Smooth muscle cell (in vitro differentiated cells): ENCODE data around the gene MCCC2. TPM values are rescaled to one million over a fixed set of nuclear protein-coding genes. Genes with fewer than 3 reads are reported as not detected.

ENCODE experiments used
- DNase-seq: peaks from one replicate; lab custom pipeline; 2025; ENCODE audit not compliant: unreplicated experiment; lab: John Stamatoyannopoulos, UW
- H2AFZ ChIP-seq: fragments of 200-600 bp; sonication (generic); 2 replicates; pipeline ENCODE4 v1.6.0; 2016; ENCODE audit warnings: antibody characterized with exemption, low read depth, mild to moderate bottlenecking
- H3F3A ChIP-seq: fragments of 200-600 bp; sonication (generic); 2 replicates; pipeline ENCODE4 v1.6.0; 2017; ENCODE audit warnings: antibody characterized with exemption, low read depth
- H3K27ac ChIP-seq: fragments of 200-600 bp; sonication (generic); 2 replicates; pipeline ENCODE4 v1.5.1; 2016; ENCODE audit warnings: low read depth, mild to moderate bottlenecking
- H3K27me3 ChIP-seq: fragments of 200-600 bp; sonication (generic); 2 replicates; pipeline ENCODE4 v1.6.1; 2016; ENCODE audit warnings: low read depth, mild to moderate bottlenecking
- H3K36me3 ChIP-seq: fragments of 200-600 bp; sonication (generic); 2 replicates; pipeline ENCODE4 v1.5.1; 2016; ENCODE audit warnings: low read depth
- H3K4me1 ChIP-seq: fragments of 200-600 bp; sonication (generic); 2 replicates; pipeline ENCODE4 v1.5.1; 2016; ENCODE audit warnings: low read depth
- H3K4me2 ChIP-seq: fragments of 200-600 bp; sonication (generic); 2 replicates; pipeline ENCODE4 v1.6.0; 2016; ENCODE audit warnings: mild to moderate bottlenecking
- H3K4me3 ChIP-seq: fragments of 200-600 bp; sonication (generic); 2 replicates; pipeline ENCODE4 v1.5.1; 2016; ENCODE audit warnings: mild to moderate bottlenecking
- H3K79me2 ChIP-seq: fragments of 200-600 bp; sonication (generic); 2 replicates; pipeline ENCODE4 v1.6.0; 2016; ENCODE audit warnings: low read depth, mild to moderate bottlenecking
- H3K9ac ChIP-seq: fragments of 200-600 bp; sonication (generic); 2 replicates; pipeline ENCODE4 v1.6.0; 2016; ENCODE audit warnings: low read depth
- H3K9me3 ChIP-seq: fragments of 200-600 bp; sonication (generic); replicated peaks from 2 replicates; pipeline ENCODE4 v1.5.1; 2016; ENCODE audit warnings: low read depth
- H4K20me1 ChIP-seq: fragments of 200-600 bp; sonication (generic); 2 replicates; pipeline ENCODE4 v1.6.0; 2016; ENCODE audit warnings: low read depth
- CTCF ChIP-seq: fragments of 200-600 bp; sonication (generic); IDR thresholded peaks from 2 replicates; pipeline ENCODE4 v1.5.1; 2017; ENCODE audit warnings: borderline replicate concordance, mild to moderate bottlenecking, antibody characterized with exemption; ENCODE audit not compliant: insufficient read depth, poor library complexity, severe bottlenecking
- WGBS: methylation state at CpG from one replicate; pipeline ENCODE4 v1.1.7; 2016; ENCODE audit warnings: low lambda C conversion rate; 5-methylcytosine and 5-hydroxymethylcytosine counted together
- polyA plus RNA-seq: library from polyadenylated mRNA; unstranded; fragments of >200 nt; fragmentation: Nextera tagmentation; extraction: Ambion mirVana; gene quantifications from 2 replicates; pipeline ENCODE4 v1.2.1, GENCODE V29; 2016
- total RNA-seq: library from RNA; depleted of rRNA; stranded (reverse); fragments of >200 nt; gene quantifications from 2 replicates; pipeline ENCODE4 v1.2.3, GENCODE V29; 2014

MCCC2 gene
- total and polyA plus RNA-seq, 2 experiments from 2014 or later, result 5.5 to 9.7 TPM

- Histone ChIP-seq H3K27me3 (no peaks in the 10 kb centered on the region), H4K20me1 (no peaks in the 10 kb centered on the region), H3K4me1 (no peaks in the 10 kb centered on the region), H3K4me2 (no peak overlapping the region), H3K4me3 (no peak overlapping the region), H3K36me3 (no peaks in the 10 kb centered on the region), H3K9me3 (no peaks in the 10 kb centered on the region), H3F3A (no peaks in the 10 kb centered on the region), H3K27ac (no peak overlapping the region), H3K9ac (no peak overlapping the region), H3K79me2 (no peaks in the 10 kb centered on the region), H2AFZ (no peak overlapping the region)
- no peak for TF ChIP-seq CTCF
- DNase-seq, result no peak
- 96% methylated on average over 3 of the region's 3 CpGs for WGBS
Measured at GRCh38 chr5:71651579-71651978, 64.4 kb downstream of the MCCC2 start.

GRCh38 chr5:71652349-71652748, 65.2 kb downstream of the MCCC2 start:
- Histone ChIP-seq H3K9ac (no peak overlapping the region), H3K4me2 (no peak overlapping the region), H3K4me3 (no peak overlapping the region), H4K20me1 (no peaks in the 10 kb centered on the region), H3K27me3 (no peaks in the 10 kb centered on the region), H2AFZ (no peak overlapping the region), H3K79me2 (no peaks in the 10 kb centered on the region), H3K9me3 (no peaks in the 10 kb centered on the region), H3K27ac (no peak overlapping the region), H3K4me1 (no peaks in the 10 kb centered on the region), H3K36me3 (no peaks in the 10 kb centered on the region), H3F3A (no peaks in the 10 kb centered on the region)
- WGBS, result 79% methylated on average over 3 of the region's 3 CpGs
- no peak for DNase-seq
- no peak for TF ChIP-seq CTCF

GRCh38 chr5:71652803-71653543, 65.8 kb downstream of the MCCC2 start:
- no peak overlapping the region for H3K4me2 ChIP-seq
- H2AFZ ChIP-seq, result no peak overlapping the region
- no peaks in the 10 kb centered on the region for H3F3A ChIP-seq
- 49% methylated on average over 9 of the region's 9 CpGs for WGBS
- no peak overlapping the region for H3K27ac ChIP-seq
- H3K27me3 ChIP-seq, result no peaks in the 10 kb centered on the region
- TF ChIP-seq CTCF, result no peak
- H3K36me3 ChIP-seq, result no peaks in the 10 kb centered on the region
- H3K9me3 ChIP-seq, result no peaks in the 10 kb centered on the region
- no peak overlapping the region for H3K9ac ChIP-seq
- no peaks in the 10 kb centered on the region for H4K20me1 ChIP-seq
- no peak overlapping the region for H3K4me3 ChIP-seq
- no peaks in the 10 kb centered on the region for H3K4me1 ChIP-seq
- no peaks in the 10 kb centered on the region for H3K79me2 ChIP-seq
- DNase-seq, result no peak
